ENCODE data around the gene GNAO1.
A peak's percentile ranks its signal among the peaks of the same experiment; 100 is the strongest.

GRCh38 chr16:56356276-56357240 is 165.3 kb downstream of the GNAO1 start:
- TF ChIP-seq ZBTB10 (tag by site-specific recombination; IDR thresholded peaks at IDR 0.05) (no peak), TCF7L2 (IDR thresholded peaks at IDR 0.05; ENCODE audit: borderline replicate concordance, low read depth, low read length) (no peak)
- TF ChIP-seq, protein P1, sequence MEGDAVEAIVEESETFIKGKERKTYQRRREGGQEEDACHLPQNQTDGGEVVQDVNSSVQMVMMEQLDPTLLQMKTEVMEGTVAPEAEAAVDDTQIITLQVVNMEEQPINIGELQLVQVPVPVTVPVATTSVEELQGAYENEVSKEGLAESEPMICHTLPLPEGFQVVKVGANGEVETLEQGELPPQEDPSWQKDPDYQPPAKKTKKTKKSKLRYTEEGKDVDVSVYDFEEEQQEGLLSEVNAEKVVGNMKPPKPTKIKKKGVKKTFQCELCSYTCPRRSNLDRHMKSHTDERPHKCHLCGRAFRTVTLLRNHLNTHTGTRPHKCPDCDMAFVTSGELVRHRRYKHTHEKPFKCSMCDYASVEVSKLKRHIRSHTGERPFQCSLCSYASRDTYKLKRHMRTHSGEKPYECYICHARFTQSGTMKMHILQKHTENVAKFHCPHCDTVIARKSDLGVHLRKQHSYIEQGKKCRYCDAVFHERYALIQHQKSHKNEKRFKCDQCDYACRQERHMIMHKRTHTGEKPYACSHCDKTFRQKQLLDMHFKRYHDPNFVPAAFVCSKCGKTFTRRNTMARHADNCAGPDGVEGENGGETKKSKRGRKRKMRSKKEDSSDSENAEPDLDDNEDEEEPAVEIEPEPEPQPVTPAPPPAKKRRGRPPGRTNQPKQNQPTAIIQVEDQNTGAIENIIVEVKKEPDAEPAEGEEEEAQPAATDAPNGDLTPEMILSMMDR (tag by site-specific recombination; IDR thresholded peaks at IDR 0.05) = peak; percentile 97

All from HEK293 (cell line).